Erythroblast (primary cell): Measurements from ENCODE around the gene TPCN2.

Experiments
- GATA1 ChIP-seq: IDR thresholded peaks from 2 replicates; pipeline ENCODE4 v1.6.1; 2011; ENCODE audit warnings: low read depth, mild to moderate bottlenecking, control low read depth, low read length, moderate library complexity
- POLR2A ChIP-seq: IDR thresholded peaks from 2 replicates; pipeline ENCODE4 v1.6.1; 2011; ENCODE audit warnings: mild to moderate bottlenecking, low read length

- TF ChIP-seq POLR2A, result no peak
- TF ChIP-seq GATA1, result no peak
Observed at GRCh38 chr11:69040581-69041260, 8.0 kb upstream of the TPCN2 start.
